Thoracic aorta (tissue), 2 donors: ENCODE data around the gene SIRT7. TPM values are rescaled to one million over a fixed set of nuclear protein-coding genes. Genes with fewer than 3 reads are reported as not detected.

Experiments used
- ATAC-seq: fragments of 150-250 bp; one replicate; pipeline ENCODE4 v1.8.0; 2017; ENCODE audit warnings: low read depth; ENCODE audit not compliant: insufficient number of reproducible peaks, low FRiP score
- DNase-seq: peaks from one replicate; pipeline ENCODE4 v3.0.0-alpha.2; 2020; ENCODE audit warnings: low spot score
- H3K27ac ChIP-seq, 2 donors: fragments of 200-600 bp; sonication (generic); 1 replicate in 1 of 2; 2 replicates in 1 of 2; pipeline ENCODE4 v1.5.1; 2016; ENCODE audit warnings: mild to moderate bottlenecking in 2 of 2, moderate library complexity in 2 of 2
- H3K27me3 ChIP-seq: fragments of 200-600 bp; sonication (generic); replicated peaks from 2 replicates; pipeline ENCODE4 v1.6.0; 2016; ENCODE audit warnings: mild to moderate bottlenecking; ENCODE audit not compliant: insufficient read depth
- H3K36me3 ChIP-seq: fragments of 200-600 bp; sonication (generic); one replicate; pipeline ENCODE4 v1.5.1; 2016
- H3K4me1 ChIP-seq, 2 donors: fragments of 200-600 bp; sonication (generic); 1 replicate in 1 of 2; 2 replicates in 1 of 2; pipeline versions ENCODE4 v1.5.1 to v1.6.0; 2016; ENCODE audit warnings: low read depth in 2 of 2, mild to moderate bottlenecking in 1 of 2; ENCODE audit not compliant: control insufficient read depth in 1 of 2
- H3K4me3 ChIP-seq: fragments of 200-600 bp; sonication (generic); 2 replicates; pipeline ENCODE4 v1.5.1; 2016; ENCODE audit warnings: mild to moderate bottlenecking
- H3K9me3 ChIP-seq: fragments of 200-600 bp; sonication (generic); 2 replicates; pipeline ENCODE4 v1.5.1; 2016
- CTCF ChIP-seq: fragments of 200-600 bp; sonication (generic); IDR thresholded peaks from one replicate; pipeline ENCODE4 v1.5.1; 2019; ENCODE audit warnings: antibody characterized with exemption
- total RNA-seq, 2 donors: library from RNA; depleted of rRNA; stranded (reverse); fragments of >200 nt; gene quantifications; one replicate each; pipeline versions ENCODE4 v1.1.0 to v1.2.3, GENCODE V29; 2016

SIRT7 gene
- total RNA-seq, 2 donors from 2014 or later: 15.8 to 41.3 TPM

- DNase-seq (no peak), ATAC-seq (no peak)
- Histone ChIP-seq H3K9me3 (no peaks in the 10 kb centered on the region), H3K27me3 (peaks cover 17% of the 10 kb centered on the region), H3K36me3 (no peaks in the 10 kb centered on the region), H3K27ac (no peak overlapping the region), H3K4me1 (peaks cover 5 to 21% of the 10 kb centered on the region in 2 donors), H3K4me3 (no peak overlapping the region)
- no peak for TF ChIP-seq CTCF
Observed at GRCh38 chr17:81962499-81963441, 44.8 kb upstream of the SIRT7 start.

GRCh38 chr17:81961521-81962498, 43.8 kb upstream of the SIRT7 start:
- no peak overlapping the region for H3K4me3 ChIP-seq
- H3K4me1 ChIP-seq: peaks cover 5 to 20% of the 10 kb centered on the region in 2 donors
- no peak overlapping the region for H3K27ac ChIP-seq
- ATAC-seq (no peak), DNase-seq (no peak)
- no peak for TF ChIP-seq CTCF
- no peaks in the 10 kb centered on the region for H3K9me3 ChIP-seq
- H3K36me3 ChIP-seq: no peaks in the 10 kb centered on the region
- H3K27me3 ChIP-seq: peaks cover 17% of the 10 kb centered on the region

GRCh38 chr17:81961087-81961511, 43.1 kb upstream of the SIRT7 start, which contains the start of gene NOTUM:
Gene NOTUM, minus strand, starts transcription at chr17:81961187. Its CDS starts 278 bp downstream, at chr17:81960909.
- H3K27ac ChIP-seq: no peak within 1 kb of the TSS
- TF ChIP-seq CTCF: no peak
- DNase-seq (no peak), ATAC-seq (no peak)
- no peaks in the 10 kb centered on the region for H3K36me3 ChIP-seq
- no peaks in the 10 kb centered on the region for H3K9me3 ChIP-seq
- peaks cover 5 to 20% of the 10 kb centered on the region in 2 donors for H3K4me1 ChIP-seq
- peaks cover 17% of the 10 kb centered on the region for H3K27me3 ChIP-seq
- H3K4me3 ChIP-seq: peak within 1 kb of the TSS; percentile 69

GRCh38 chr17:81960130-81960958, 42.4 kb upstream of the SIRT7 start:
- Histone ChIP-seq H3K4me1 (peaks cover 5 to 20% of the 10 kb centered on the region in 2 donors), H3K4me3 (peak overlapping the region; percentile 69), H3K9me3 (no peaks in the 10 kb centered on the region), H3K36me3 (no peaks in the 10 kb centered on the region), H3K27ac (no peak overlapping the region), H3K27me3 (peaks cover 17% of the 10 kb centered on the region)
- no peak for TF ChIP-seq CTCF
- no peak for DNase-seq
- ATAC-seq: no peak
